Activated CD4-positive, alpha-beta T cell treated with anti-CD3 and anti-CD28 coated beads, Interleukin-2, amount 10 ng/mL, durations not matched to agents 24 days and 14 days (primary cell): Measurements from ENCODE around the gene MAGEL2. TPM values are rescaled to one million over a fixed set of nuclear protein-coding genes. Genes with fewer than 3 reads are reported as not detected.

Source experiments
- DNase-seq: peaks from one replicate; pipeline ENCODE4 v3.0.0; 2022
- H3K27ac Mint-ChIP-seq: one replicate; pipeline ENCODE4 v1.8.0; 2022; ENCODE audit warnings: mild to moderate bottlenecking, mixed read lengths
- H3K27me3 Mint-ChIP-seq: one replicate; pipeline ENCODE4 v1.8.0; 2022; ENCODE audit warnings: mixed read lengths
- H3K36me3 Mint-ChIP-seq: one replicate; pipeline ENCODE4 v1.8.0; 2022; ENCODE audit warnings: low read depth, mild to moderate bottlenecking, mixed read lengths
- H3K4me1 Mint-ChIP-seq: one replicate; pipeline ENCODE4 v1.8.0; 2021; ENCODE audit warnings: mixed read lengths
- H3K4me3 Mint-ChIP-seq: one replicate; pipeline ENCODE4 v1.8.0; 2022; ENCODE audit warnings: mild to moderate bottlenecking, moderate library complexity, mixed read lengths
- H3K9me3 Mint-ChIP-seq: one replicate; pipeline ENCODE4 v1.8.0; 2021; ENCODE audit warnings: mixed read lengths
- intact Hi-C: fragments of 100-400 bp; cut with micrococcal nuclease; formaldehyde crosslinking; loops from one replicate; pipeline ENCODE4 v1.15.1; 2023
- total RNA-seq: library from RNA; stranded (reverse); gene quantifications from 2 replicates; pipeline ENCODE4 v1.2.3, GENCODE V29; 2022

The MAGEL2 gene
- total RNA-seq = not detected in 2 replicates

GRCh38 chr15:23647421-23648370, at the start of gene MAGEL2:
Gene MAGEL2, minus strand, starts transcription at chr15:23647867. Its CDS starts 125 bp downstream, at chr15:23647742.
- no peak within 1 kb of the TSS for H3K27ac Mint-ChIP-seq
- H3K36me3 Mint-ChIP-seq = no peaks in the 10 kb centered on the region
- intact Hi-C loops = loop anchor here (5.0 to 10.0 kb wide), 2 partner anchors 230 to 1857 kb away; no protein-coding TSS in a partner anchor
- no peaks in the 10 kb centered on the region for H3K9me3 Mint-ChIP-seq
- H3K4me3 Mint-ChIP-seq = no peak within 1 kb of the TSS
- peaks cover 6% of the 10 kb centered on the region for H3K27me3 Mint-ChIP-seq
- H3K4me1 Mint-ChIP-seq = no peaks in the 10 kb centered on the region
- no peak for DNase-seq

- intact Hi-C loops = no loop called here
- H3K36me3 Mint-ChIP-seq = no peaks in the 10 kb centered on the region
- no peak overlapping the region for H3K27ac Mint-ChIP-seq
- no peak for DNase-seq
- no peaks in the 10 kb centered on the region for H3K4me1 Mint-ChIP-seq
- H3K4me3 Mint-ChIP-seq = no peak overlapping the region
- H3K27me3 Mint-ChIP-seq = no peaks in the 10 kb centered on the region
- peaks cover 12% of the 10 kb centered on the region for H3K9me3 Mint-ChIP-seq
These were observed 47.6 kb upstream of the MAGEL2 start for GRCh38 chr15:23695282-23695681.

- Mint-ChIP-seq H3K4me1 (no peaks in the 10 kb centered on the region), H3K36me3 (no peaks in the 10 kb centered on the region), H3K4me3 (no peak overlapping the region), H3K9me3 (peaks cover 12% of the 10 kb centered on the region), H3K27ac (no peak overlapping the region), H3K27me3 (no peaks in the 10 kb centered on the region)
- DNase-seq = no peak
- intact Hi-C loops = no loop called here
These were observed 46.9 kb upstream of the MAGEL2 start for GRCh38 chr15:23694592-23694991.

- Mint-ChIP-seq H3K9me3 (peaks cover 11% of the 10 kb centered on the region), H3K27ac (no peak overlapping the region), H3K36me3 (no peaks in the 10 kb centered on the region), H3K4me1 (no peaks in the 10 kb centered on the region), H3K27me3 (no peaks in the 10 kb centered on the region), H3K4me3 (no peak overlapping the region)
- no peak for DNase-seq
- intact Hi-C loops = no loop called here
These were observed 42.8 kb upstream of the MAGEL2 start for GRCh38 chr15:23690450-23690852.

GRCh38 chr15:23690015-23690414, 42.3 kb upstream of the MAGEL2 start:
- Mint-ChIP-seq H3K27me3 (no peaks in the 10 kb centered on the region), H3K4me1 (no peaks in the 10 kb centered on the region), H3K9me3 (peaks cover 6% of the 10 kb centered on the region), H3K36me3 (no peaks in the 10 kb centered on the region), H3K4me3 (no peak overlapping the region), H3K27ac (no peak overlapping the region)
- DNase-seq = no peak
- intact Hi-C loops = no loop called here

- no peaks in the 10 kb centered on the region for H3K27me3 Mint-ChIP-seq
- peaks cover 11% of the 10 kb centered on the region for H3K9me3 Mint-ChIP-seq
- H3K27ac Mint-ChIP-seq = no peak within 1 kb of the TSS
- H3K4me3 Mint-ChIP-seq = no peak within 1 kb of the TSS
- intact Hi-C loops = no loop called here
- H3K36me3 Mint-ChIP-seq = no peaks in the 10 kb centered on the region
- no peaks in the 10 kb centered on the region for H3K4me1 Mint-ChIP-seq
- DNase-seq = peak; percentile 60
These were observed 39.4 kb upstream of the MAGEL2 start, which contains the start of gene NDN for GRCh38 chr15:23687143-23687470. Gene NDN, minus strand, starts transcription at chr15:23687305. Its CDS starts 88 bp downstream, at chr15:23687217.

- no peaks in the 10 kb centered on the region for H3K4me1 Mint-ChIP-seq
- DNase-seq = no peak
- peaks cover 11% of the 10 kb centered on the region for H3K9me3 Mint-ChIP-seq
- no peaks in the 10 kb centered on the region for H3K27me3 Mint-ChIP-seq
- intact Hi-C loops = no loop called here
- no peaks in the 10 kb centered on the region for H3K36me3 Mint-ChIP-seq
- H3K27ac Mint-ChIP-seq = no peak overlapping the region
- H3K4me3 Mint-ChIP-seq = no peak overlapping the region
These were observed 38.9 kb upstream of the MAGEL2 start for GRCh38 chr15:23686466-23687142.

GRCh38 chr15:23671481-23671880, 23.8 kb upstream of the MAGEL2 start:
- Mint-ChIP-seq H3K27ac (no peak overlapping the region), H3K27me3 (no peaks in the 10 kb centered on the region), H3K36me3 (no peaks in the 10 kb centered on the region), H3K9me3 (no peaks in the 10 kb centered on the region), H3K4me3 (no peak overlapping the region), H3K4me1 (no peaks in the 10 kb centered on the region)
- intact Hi-C loops = no loop called here
- DNase-seq = no peak

- Mint-ChIP-seq H3K9me3 (no peaks in the 10 kb centered on the region), H3K27me3 (no peaks in the 10 kb centered on the region), H3K36me3 (no peaks in the 10 kb centered on the region), H3K4me3 (no peak overlapping the region), H3K4me1 (no peaks in the 10 kb centered on the region), H3K27ac (no peak overlapping the region)
- intact Hi-C loops = no loop called here
- no peak for DNase-seq
These were observed 23.3 kb upstream of the MAGEL2 start for GRCh38 chr15:23670970-23671369.

- Mint-ChIP-seq H3K36me3 (no peaks in the 10 kb centered on the region), H3K4me3 (no peak overlapping the region), H3K27me3 (no peaks in the 10 kb centered on the region), H3K9me3 (no peaks in the 10 kb centered on the region), H3K27ac (no peak overlapping the region), H3K4me1 (no peaks in the 10 kb centered on the region)
- intact Hi-C loops = no loop called here
- DNase-seq = no peak
These were observed 15.6 kb upstream of the MAGEL2 start for GRCh38 chr15:23663232-23663631.

- H3K4me1 Mint-ChIP-seq = no peaks in the 10 kb centered on the region
- H3K9me3 Mint-ChIP-seq = no peaks in the 10 kb centered on the region
- H3K36me3 Mint-ChIP-seq = no peaks in the 10 kb centered on the region
- H3K4me3 Mint-ChIP-seq = no peak overlapping the region
- H3K27me3 Mint-ChIP-seq = peaks cover 6% of the 10 kb centered on the region
- no peak overlapping the region for H3K27ac Mint-ChIP-seq
- intact Hi-C loops = loop anchor here (5.0 to 10.0 kb wide), 2 partner anchors 228 to 1856 kb away; no protein-coding TSS in a partner anchor
- DNase-seq = peak; percentile 62
These were observed 1.4 kb upstream of the MAGEL2 start for GRCh38 chr15:23648920-23649515.

GRCh38 chr15:23647001-23647295, 719 bp downstream of the MAGEL2 start:
- intact Hi-C loops = loop anchor here (5.0 to 10.0 kb wide), 2 partner anchors 230 to 1858 kb away; no protein-coding TSS in a partner anchor
- Mint-ChIP-seq H3K9me3 (no peaks in the 10 kb centered on the region), H3K36me3 (no peaks in the 10 kb centered on the region), H3K27me3 (peaks cover 6% of the 10 kb centered on the region), H3K4me3 (no peak overlapping the region), H3K27ac (no peak overlapping the region), H3K4me1 (no peaks in the 10 kb centered on the region)
- no peak for DNase-seq

- H3K4me3 Mint-ChIP-seq = no peak overlapping the region
- H3K36me3 Mint-ChIP-seq = no peaks in the 10 kb centered on the region
- H3K4me1 Mint-ChIP-seq = no peaks in the 10 kb centered on the region
These were observed 1.3 kb downstream of the MAGEL2 start for GRCh38 chr15:23646165-23647000.

More at GRCh38 chr15:23646165-23647000, 1.3 kb downstream of the MAGEL2 start:
- no peak for DNase-seq
- Mint-ChIP-seq H3K27me3 (peaks cover 6% of the 10 kb centered on the region), H3K27ac (no peak overlapping the region), H3K9me3 (no peaks in the 10 kb centered on the region)
- intact Hi-C loops = loop anchor here (5.0 to 10.0 kb wide), 2 partner anchors 231 to 1858 kb away; no protein-coding TSS in a partner anchor
